GM23338 (cell line): ENCODE data around the gene CRADD. TPM values are rescaled to one million over a fixed set of nuclear protein-coding genes. Genes with fewer than 3 reads are reported as not detected.
A peak's percentile ranks its signal among the peaks of the same experiment; 100 is the strongest.

ENCODE experiments used
- ATAC-seq: fragments of 200-7000 bp; cut with Tn5 transposase; 3 replicates; pipeline ENCODE4 v1.9.1; 2020
- DNase-seq: peaks from one replicate; pipeline ENCODE4 v3.0.0-alpha.2; 2015; ENCODE audit warnings: low spot score
- H2AFZ ChIP-seq: fragments of 200-600 bp; sonication (generic); 2 replicates; pipeline ENCODE4 v1.8.0; 2016; ENCODE audit warnings: antibody characterized with exemption, mild to moderate bottlenecking, moderate library complexity
- H3F3A ChIP-seq: fragments of 200-600 bp; sonication (generic); replicated peaks from 2 replicates; pipeline ENCODE4 v1.8.0; 2017; ENCODE audit warnings: antibody characterized with exemption, mixed run types, low read depth
- H3K27ac ChIP-seq: fragments of 200-600 bp; sonication (generic); 2 replicates; pipeline ENCODE4 v1.6.1; 2016; ENCODE audit warnings: low read depth
- H3K27me3 ChIP-seq: fragments of 200-600 bp; sonication (generic); 2 replicates; pipeline ENCODE4 v1.8.0; 2016; ENCODE audit warnings: mild to moderate bottlenecking, mixed run types, moderate library complexity; ENCODE audit not compliant: insufficient read depth
- H3K36me3 ChIP-seq: fragments of 200-600 bp; sonication (generic); 2 replicates; pipeline ENCODE4 v1.8.0; 2016; ENCODE audit warnings: mild to moderate bottlenecking; ENCODE audit not compliant: insufficient read depth
- H3K4me1 ChIP-seq: fragments of 200-600 bp; sonication (generic); 2 replicates; pipeline ENCODE4 v1.8.0; 2016; ENCODE audit warnings: mild to moderate bottlenecking, moderate library complexity; ENCODE audit not compliant: insufficient read depth
- H3K4me2 ChIP-seq: fragments of 200-600 bp; sonication (generic); 2 replicates; pipeline ENCODE4 v1.7.1; 2017; ENCODE audit warnings: mixed run types
- H3K4me3 ChIP-seq: fragments of 200-600 bp; sonication (generic); 2 replicates; pipeline ENCODE4 v1.6.1; 2016; ENCODE audit warnings: mixed run types
- H3K79me2 ChIP-seq: fragments of 200-600 bp; sonication (generic); replicated peaks from 2 replicates; pipeline ENCODE4 v1.8.0; 2017; ENCODE audit warnings: mild to moderate bottlenecking; ENCODE audit not compliant: insufficient read depth
- H3K9me2 ChIP-seq: fragments of 200-600 bp; sonication (generic); 2 replicates; pipeline ENCODE4 v1.8.0; 2017; ENCODE audit not compliant: insufficient read depth
- H4K20me1 ChIP-seq: fragments of 200-600 bp; sonication (generic); replicated peaks from 2 replicates; pipeline ENCODE4 v1.8.0; 2017; ENCODE audit warnings: mild to moderate bottlenecking; ENCODE audit not compliant: insufficient read depth
- H3K27ac Mint-ChIP-seq: 2 replicates; pipeline ENCODE4 v1.8.0; 2020; ENCODE audit warnings: inconsistent platforms, mild to moderate bottlenecking, moderate library complexity, mixed read lengths
- H3K27me3 Mint-ChIP-seq: 3 replicates; pipeline ENCODE4 v1.8.0; 2022; ENCODE audit warnings: low read depth, mild to moderate bottlenecking, moderate library complexity, mixed read lengths, inconsistent platforms; ENCODE audit not compliant: insufficient read depth, poor library complexity
- H3K36me3 Mint-ChIP-seq: 3 replicates; pipeline ENCODE4 v1.8.0; 2021; ENCODE audit warnings: low read depth, mild to moderate bottlenecking, inconsistent platforms, moderate library complexity, mixed read lengths
- H3K4me1 Mint-ChIP-seq: 3 replicates; pipeline ENCODE4 v1.8.0; 2020; ENCODE audit warnings: mild to moderate bottlenecking, inconsistent platforms, mixed read lengths
- H3K4me3 Mint-ChIP-seq: 3 replicates; pipeline ENCODE4 v1.8.0; 2021; ENCODE audit warnings: moderate library complexity, mild to moderate bottlenecking, inconsistent platforms, mixed read lengths
- H3K9me3 Mint-ChIP-seq: 3 replicates; pipeline ENCODE4 v1.8.0; 2020; ENCODE audit warnings: moderate library complexity, mild to moderate bottlenecking, inconsistent platforms, mixed read lengths
- CREB1 ChIP-seq: fragments of 250-450 bp; sonication (Bioruptor Pico); IDR thresholded peaks from 2 replicates; pipeline ENCODE4 v1.5.0; 2020; ENCODE audit warnings: low read depth, mild to moderate bottlenecking, moderate library complexity
- EZH2 ChIP-seq: fragments of 200-600 bp; sonication (generic); IDR thresholded peaks from one replicate; pipeline ENCODE4 v1.8.0; 2017; ENCODE audit warnings: antibody characterized with exemption, mild to moderate bottlenecking, low read depth; ENCODE audit not compliant: unreplicated experiment
- EZH2phosphoT487 ChIP-seq: fragments of 200-600 bp; sonication (generic); IDR thresholded peaks from one replicate; pipeline ENCODE4 v1.8.1; 2018; ENCODE audit warnings: antibody characterized with exemption; ENCODE audit not compliant: unreplicated experiment
- NANOG ChIP-seq: IDR thresholded peaks from 2 replicates; pipeline ENCODE4 v1.6.1; 2016; ENCODE audit warnings: antibody characterized with exemption, borderline replicate concordance
- POLR2AphosphoS5 ChIP-seq: IDR thresholded peaks from 2 replicates; pipeline ENCODE4 v1.6.1; 2016; ENCODE audit warnings: antibody characterized with exemption, low read depth
- STAT1 ChIP-seq: IDR thresholded peaks from one replicate; pipeline ENCODE4 v1.6.1; 2016; ENCODE audit warnings: antibody characterized with exemption; ENCODE audit not compliant: unreplicated experiment
- ZNF114 ChIP-seq: fragments of 250-450 bp; sonication (Bioruptor Pico); IDR thresholded peaks from 2 replicates; pipeline ENCODE4 v1.5.0; 2020; ENCODE audit warnings: mild to moderate bottlenecking, moderate library complexity
- ZNF331 ChIP-seq: fragments of 250-450 bp; sonication (Bioruptor Pico); IDR thresholded peaks from 2 replicates; pipeline ENCODE4 v1.5.0; 2020; ENCODE audit warnings: low read depth, mild to moderate bottlenecking, moderate library complexity
- polyA plus RNA-seq: library from polyadenylated mRNA; unstranded; fragments of >200 nt; fragmentation: Nextera tagmentation; extraction: Ambion mirVana; gene quantifications from 2 replicates; pipeline ENCODE4 v1.2.1, GENCODE V29; 2016
- total RNA-seq: library from RNA; depleted of rRNA; stranded (reverse); fragments of >200 nt; shearing (Covaris generic); gene quantifications from 2 replicates; pipeline ENCODE4 v1.2.3, GENCODE V29; 2014
- TF ChIP-seq, protein P1 (sequence below): IDR thresholded peaks from one replicate; pipeline ENCODE4 v1.6.1; 2018; ENCODE audit warnings: antibody characterized with exemption; ENCODE audit not compliant: unreplicated experiment
- TF ChIP-seq, protein P2 (sequence below): fragments of 250-450 bp; sonication (Bioruptor Pico); IDR thresholded peaks from 2 replicates; pipeline ENCODE4 v1.5.0; 2020; ENCODE audit warnings: mild to moderate bottlenecking, moderate library complexity
- TF ChIP-seq, protein P3 (sequence below), 2 experiments: fragments of 200-600 bp in 1 of 2; sonication (generic) in 1 of 2; conservative IDR thresholded peaks; 2 replicates each; pipeline versions ENCODE4 v1.5.1 to v1.6.1; 2016 to 2017; ENCODE audit warnings: antibody characterized with exemption in 2 of 2, low read depth in 2 of 2, mild to moderate bottlenecking in 2 of 2, moderate library complexity in 1 of 2
- TF ChIP-seq, protein P4 (sequence below): IDR thresholded peaks from 2 replicates; pipeline ENCODE4 v1.6.1; 2016; ENCODE audit warnings: antibody characterized with exemption

The CRADD gene
- total and polyA plus RNA-seq, 2 experiments from 2014 or later: 6.3 to 27.9 TPM

DNA sequence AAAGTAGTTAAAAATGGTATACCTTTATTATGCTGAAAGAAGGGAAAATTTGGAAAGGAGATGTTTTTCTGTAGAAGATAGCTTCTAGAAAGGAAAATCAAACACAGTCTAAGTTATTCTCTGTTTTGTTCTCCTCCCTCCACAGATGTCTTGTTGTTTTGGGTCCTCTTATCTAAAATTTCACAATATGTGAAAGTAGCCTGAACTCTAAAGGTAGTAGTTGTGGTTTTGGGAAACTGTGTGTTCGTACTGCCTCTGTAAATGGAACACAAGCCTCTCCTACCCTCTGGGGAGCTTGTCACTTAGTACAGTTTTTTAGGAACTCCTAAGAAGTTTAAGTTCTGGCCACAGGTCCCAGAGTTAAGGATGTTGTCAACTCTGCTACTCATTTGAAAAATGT lies 112.6 kb downstream of the CRADD start (continued):
- TF ChIP-seq EZH2: no peak
- TF ChIP-seq EZH2phosphoT487: no peak
- TF ChIP-seq STAT1: no peak
- TF ChIP-seq, protein P1, sequence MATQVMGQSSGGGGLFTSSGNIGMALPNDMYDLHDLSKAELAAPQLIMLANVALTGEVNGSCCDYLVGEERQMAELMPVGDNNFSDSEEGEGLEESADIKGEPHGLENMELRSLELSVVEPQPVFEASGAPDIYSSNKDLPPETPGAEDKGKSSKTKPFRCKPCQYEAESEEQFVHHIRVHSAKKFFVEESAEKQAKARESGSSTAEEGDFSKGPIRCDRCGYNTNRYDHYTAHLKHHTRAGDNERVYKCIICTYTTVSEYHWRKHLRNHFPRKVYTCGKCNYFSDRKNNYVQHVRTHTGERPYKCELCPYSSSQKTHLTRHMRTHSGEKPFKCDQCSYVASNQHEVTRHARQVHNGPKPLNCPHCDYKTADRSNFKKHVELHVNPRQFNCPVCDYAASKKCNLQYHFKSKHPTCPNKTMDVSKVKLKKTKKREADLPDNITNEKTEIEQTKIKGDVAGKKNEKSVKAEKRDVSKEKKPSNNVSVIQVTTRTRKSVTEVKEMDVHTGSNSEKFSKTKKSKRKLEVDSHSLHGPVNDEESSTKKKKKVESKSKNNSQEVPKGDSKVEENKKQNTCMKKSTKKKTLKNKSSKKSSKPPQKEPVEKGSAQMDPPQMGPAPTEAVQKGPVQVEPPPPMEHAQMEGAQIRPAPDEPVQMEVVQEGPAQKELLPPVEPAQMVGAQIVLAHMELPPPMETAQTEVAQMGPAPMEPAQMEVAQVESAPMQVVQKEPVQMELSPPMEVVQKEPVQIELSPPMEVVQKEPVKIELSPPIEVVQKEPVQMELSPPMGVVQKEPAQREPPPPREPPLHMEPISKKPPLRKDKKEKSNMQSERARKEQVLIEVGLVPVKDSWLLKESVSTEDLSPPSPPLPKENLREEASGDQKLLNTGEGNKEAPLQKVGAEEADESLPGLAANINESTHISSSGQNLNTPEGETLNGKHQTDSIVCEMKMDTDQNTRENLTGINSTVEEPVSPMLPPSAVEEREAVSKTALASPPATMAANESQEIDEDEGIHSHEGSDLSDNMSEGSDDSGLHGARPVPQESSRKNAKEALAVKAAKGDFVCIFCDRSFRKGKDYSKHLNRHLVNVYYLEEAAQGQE: no peak
- TF ChIP-seq CREB1: no peak

DNA sequence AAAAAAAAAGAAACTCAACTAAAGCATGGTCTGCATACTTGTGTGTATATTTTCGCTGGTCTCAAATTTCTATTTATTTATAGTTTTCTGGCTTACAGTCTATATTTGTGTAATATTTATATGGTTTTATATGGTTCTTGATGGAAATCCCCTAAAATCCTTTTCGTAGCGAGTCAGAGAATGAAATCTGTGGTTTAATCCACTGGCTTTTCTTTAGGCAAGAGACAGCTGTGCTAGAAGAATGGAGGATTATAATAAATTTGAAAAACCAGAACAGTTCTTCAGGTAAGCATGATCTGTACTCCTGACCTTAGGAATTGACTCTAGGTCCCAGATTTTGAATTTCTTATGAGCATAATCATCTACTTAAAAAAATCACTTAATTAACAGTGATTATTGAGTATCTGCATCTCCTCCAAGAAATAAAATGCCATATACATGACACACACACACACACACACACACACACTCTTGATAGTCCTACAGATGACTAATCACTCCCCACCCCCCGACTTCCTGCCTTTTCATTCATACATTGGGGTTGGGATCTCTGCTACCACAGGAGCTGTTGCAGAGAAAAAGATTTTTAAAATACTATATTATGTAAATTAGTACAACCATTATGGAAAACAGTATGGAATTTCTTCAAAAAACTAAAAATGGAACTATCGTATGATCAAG lies 113.4 kb downstream of the CRADD start:
- H3K4me1 ChIP-seq: peaks cover 14% of the 10 kb centered on the region; the same call in 1 of the 2 replicates
- Mint-ChIP-seq H3K27me3 (no peaks in the 10 kb centered on the region), H3K9me3 (no peaks in the 10 kb centered on the region), H3K27ac (no peak overlapping the region), H3K4me1 (peaks cover 16% of the 10 kb centered on the region), H3K36me3 (no peaks in the 10 kb centered on the region), H3K4me3 (no peak overlapping the region)
- H3K79me2 ChIP-seq: no peaks in the 10 kb centered on the region
- no peak overlapping the region for H3K4me2 ChIP-seq
- no peaks in the 10 kb centered on the region for H3K9me2 ChIP-seq
- no peaks in the 10 kb centered on the region for H3K36me3 ChIP-seq
- H2AFZ ChIP-seq: no peak overlapping the region
- H3K4me3 ChIP-seq: no peak overlapping the region
- ATAC-seq: no peak
- H3K27ac ChIP-seq: no peak overlapping the region
- peak; percentile 12 for DNase-seq
- H3F3A ChIP-seq: no peaks in the 10 kb centered on the region
- no peaks in the 10 kb centered on the region for H4K20me1 ChIP-seq
- no peaks in the 10 kb centered on the region for H3K27me3 ChIP-seq
- TF ChIP-seq NANOG: no peak
- no peak for TF ChIP-seq EZH2
- TF ChIP-seq, protein P2, sequence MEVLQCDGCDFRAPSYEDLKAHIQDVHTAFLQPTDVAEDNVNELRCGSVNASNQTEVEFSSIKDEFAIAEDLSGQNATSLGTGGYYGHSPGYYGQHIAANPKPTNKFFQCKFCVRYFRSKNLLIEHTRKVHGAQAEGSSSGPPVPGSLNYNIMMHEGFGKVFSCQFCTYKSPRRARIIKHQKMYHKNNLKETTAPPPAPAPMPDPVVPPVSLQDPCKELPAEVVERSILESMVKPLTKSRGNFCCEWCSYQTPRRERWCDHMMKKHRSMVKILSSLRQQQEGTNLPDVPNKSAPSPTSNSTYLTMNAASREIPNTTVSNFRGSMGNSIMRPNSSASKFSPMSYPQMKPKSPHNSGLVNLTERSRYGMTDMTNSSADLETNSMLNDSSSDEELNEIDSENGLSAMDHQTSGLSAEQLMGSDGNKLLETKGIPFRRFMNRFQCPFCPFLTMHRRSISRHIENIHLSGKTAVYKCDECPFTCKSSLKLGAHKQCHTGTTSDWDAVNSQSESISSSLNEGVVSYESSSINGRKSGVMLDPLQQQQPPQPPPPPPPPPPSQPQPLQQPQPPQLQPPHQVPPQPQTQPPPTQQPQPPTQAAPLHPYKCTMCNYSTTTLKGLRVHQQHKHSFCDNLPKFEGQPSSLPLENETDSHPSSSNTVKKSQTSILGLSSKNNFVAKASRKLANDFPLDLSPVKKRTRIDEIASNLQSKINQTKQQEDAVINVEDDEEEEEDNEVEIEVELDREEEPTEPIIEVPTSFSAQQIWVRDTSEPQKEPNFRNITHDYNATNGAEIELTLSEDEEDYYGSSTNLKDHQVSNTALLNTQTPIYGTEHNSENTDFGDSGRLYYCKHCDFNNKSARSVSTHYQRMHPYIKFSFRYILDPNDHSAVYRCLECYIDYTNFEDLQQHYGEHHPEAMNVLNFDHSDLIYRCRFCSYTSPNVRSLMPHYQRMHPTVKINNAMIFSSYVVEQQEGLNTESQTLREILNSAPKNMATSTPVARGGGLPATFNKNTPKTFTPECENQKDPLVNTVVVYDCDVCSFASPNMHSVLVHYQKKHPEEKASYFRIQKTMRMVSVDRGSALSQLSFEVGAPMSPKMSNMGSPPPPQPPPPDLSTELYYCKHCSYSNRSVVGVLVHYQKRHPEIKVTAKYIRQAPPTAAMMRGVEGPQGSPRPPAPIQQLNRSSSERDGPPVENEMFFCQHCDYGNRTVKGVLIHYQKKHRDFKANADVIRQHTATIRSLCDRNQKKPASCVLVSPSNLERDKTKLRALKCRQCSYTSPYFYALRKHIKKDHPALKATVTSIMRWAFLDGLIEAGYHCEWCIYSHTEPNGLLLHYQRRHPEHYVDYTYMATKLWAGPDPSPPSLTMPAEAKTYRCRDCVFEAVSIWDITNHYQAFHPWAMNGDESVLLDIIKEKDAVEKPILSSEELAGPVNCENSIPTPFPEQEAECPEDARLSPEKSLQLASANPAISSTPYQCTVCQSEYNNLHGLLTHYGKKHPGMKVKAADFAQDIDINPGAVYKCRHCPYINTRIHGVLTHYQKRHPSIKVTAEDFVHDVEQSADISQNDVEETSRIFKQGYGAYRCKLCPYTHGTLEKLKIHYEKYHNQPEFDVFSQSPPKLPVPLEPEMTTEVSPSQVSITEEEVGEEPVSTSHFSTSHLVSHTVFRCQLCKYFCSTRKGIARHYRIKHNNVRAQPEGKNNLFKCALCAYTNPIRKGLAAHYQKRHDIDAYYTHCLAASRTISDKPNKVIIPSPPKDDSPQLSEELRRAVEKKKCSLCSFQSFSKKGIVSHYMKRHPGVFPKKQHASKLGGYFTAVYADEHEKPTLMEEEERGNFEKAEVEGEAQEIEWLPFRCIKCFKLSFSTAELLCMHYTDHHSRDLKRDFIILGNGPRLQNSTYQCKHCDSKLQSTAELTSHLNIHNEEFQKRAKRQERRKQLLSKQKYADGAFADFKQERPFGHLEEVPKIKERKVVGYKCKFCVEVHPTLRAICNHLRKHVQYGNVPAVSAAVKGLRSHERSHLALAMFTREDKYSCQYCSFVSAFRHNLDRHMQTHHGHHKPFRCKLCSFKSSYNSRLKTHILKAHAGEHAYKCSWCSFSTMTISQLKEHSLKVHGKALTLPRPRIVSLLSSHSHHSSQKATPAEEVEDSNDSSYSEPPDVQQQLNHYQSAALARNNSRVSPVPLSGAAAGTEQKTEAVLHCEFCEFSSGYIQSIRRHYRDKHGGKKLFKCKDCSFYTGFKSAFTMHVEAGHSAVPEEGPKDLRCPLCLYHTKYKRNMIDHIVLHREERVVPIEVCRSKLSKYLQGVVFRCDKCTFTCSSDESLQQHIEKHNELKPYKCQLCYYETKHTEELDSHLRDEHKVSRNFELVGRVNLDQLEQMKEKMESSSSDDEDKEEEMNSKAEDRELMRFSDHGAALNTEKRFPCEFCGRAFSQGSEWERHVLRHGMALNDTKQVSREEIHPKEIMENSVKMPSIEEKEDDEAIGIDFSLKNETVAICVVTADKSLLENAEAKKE: no peak
- TF ChIP-seq POLR2AphosphoS5: no peak
- no peak for TF ChIP-seq ZNF114 (CRISPR knock-in tag)
- no peak for TF ChIP-seq EZH2phosphoT487
- TF ChIP-seq CREB1: no peak
- TF ChIP-seq, protein P3, sequence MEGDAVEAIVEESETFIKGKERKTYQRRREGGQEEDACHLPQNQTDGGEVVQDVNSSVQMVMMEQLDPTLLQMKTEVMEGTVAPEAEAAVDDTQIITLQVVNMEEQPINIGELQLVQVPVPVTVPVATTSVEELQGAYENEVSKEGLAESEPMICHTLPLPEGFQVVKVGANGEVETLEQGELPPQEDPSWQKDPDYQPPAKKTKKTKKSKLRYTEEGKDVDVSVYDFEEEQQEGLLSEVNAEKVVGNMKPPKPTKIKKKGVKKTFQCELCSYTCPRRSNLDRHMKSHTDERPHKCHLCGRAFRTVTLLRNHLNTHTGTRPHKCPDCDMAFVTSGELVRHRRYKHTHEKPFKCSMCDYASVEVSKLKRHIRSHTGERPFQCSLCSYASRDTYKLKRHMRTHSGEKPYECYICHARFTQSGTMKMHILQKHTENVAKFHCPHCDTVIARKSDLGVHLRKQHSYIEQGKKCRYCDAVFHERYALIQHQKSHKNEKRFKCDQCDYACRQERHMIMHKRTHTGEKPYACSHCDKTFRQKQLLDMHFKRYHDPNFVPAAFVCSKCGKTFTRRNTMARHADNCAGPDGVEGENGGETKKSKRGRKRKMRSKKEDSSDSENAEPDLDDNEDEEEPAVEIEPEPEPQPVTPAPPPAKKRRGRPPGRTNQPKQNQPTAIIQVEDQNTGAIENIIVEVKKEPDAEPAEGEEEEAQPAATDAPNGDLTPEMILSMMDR (conservative IDR thresholded peaks at IDR 0.05; ENCODE audit: low read depth in 2 of 2): no peak
- no peak for TF ChIP-seq STAT1
- TF ChIP-seq, protein P4, sequence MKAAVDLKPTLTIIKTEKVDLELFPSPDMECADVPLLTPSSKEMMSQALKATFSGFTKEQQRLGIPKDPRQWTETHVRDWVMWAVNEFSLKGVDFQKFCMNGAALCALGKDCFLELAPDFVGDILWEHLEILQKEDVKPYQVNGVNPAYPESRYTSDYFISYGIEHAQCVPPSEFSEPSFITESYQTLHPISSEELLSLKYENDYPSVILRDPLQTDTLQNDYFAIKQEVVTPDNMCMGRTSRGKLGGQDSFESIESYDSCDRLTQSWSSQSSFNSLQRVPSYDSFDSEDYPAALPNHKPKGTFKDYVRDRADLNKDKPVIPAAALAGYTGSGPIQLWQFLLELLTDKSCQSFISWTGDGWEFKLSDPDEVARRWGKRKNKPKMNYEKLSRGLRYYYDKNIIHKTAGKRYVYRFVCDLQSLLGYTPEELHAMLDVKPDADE: no peak; the same call in 1 of the 2 replicates
- no peak for TF ChIP-seq ZNF331
